ENCODE results near the gene NECTIN1. TPM values are rescaled to one million over a fixed set of nuclear protein-coding genes. Genes with fewer than 3 reads are reported as not detected.

The NECTIN1 gene
- total and polyA plus RNA-seq, 4 donors: 4.7 to 18.3 (median 7.3) TPM

DNA sequence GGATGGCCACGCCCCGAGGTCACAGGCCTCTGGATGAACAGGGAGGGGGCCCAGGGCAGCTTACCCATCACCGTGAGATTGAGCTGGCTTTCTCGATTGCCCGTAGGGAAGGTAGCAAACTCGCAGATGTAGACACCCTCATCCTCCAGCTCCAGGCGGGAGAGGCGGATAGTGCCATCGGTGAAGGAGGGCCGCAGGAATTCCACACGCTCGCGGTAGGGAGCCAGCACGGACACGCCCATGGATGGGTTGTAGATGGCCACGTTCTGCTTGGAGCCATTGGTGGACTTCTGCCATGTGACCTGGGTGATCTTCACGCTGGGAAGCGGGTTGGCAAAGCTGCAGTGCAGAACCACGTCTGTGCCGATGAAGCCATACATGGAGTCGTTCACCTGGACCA is 50.6 kb downstream of the NECTIN1 start:
- no peak for DNase-seq
- no peak overlapping the region for H3K27ac ChIP-seq (ENCODE audit: low read depth in 1 of 2, low read length in 1 of 2)

DNA sequence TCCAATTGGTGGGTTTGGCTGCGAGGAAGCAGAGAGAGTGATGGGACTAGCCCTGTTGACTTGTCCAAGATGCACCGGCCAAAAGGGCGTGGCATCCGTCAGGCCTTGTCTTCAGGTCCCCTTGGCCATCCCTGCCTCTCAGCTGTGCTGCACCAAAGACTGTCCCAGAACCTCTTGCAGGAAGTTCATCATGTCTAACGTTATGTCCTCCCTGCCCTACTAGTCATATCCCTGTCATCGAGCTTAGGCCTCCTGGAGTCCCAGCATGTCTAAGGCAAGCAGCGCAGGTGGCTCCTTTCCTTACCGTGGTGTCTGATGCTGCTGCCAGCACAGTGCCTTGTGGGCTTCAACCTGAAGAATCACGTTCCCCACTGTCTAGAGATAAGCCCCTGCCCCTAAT is 51.2 kb downstream of the NECTIN1 start:
- ATAC-seq (ENCODE audit: insufficient read depth, low FRiP score): no peak
- TF ChIP-seq CTCF (IDR thresholded peaks at IDR 0.05; ENCODE audit: control extremely low read depth, extremely low read depth): no peak

More for the DNA sequence above, 50.6 kb downstream of the NECTIN1 start:
- Histone ChIP-seq H3K9ac (ENCODE audit: insufficient read depth in 1 of 2, low read length in 2 of 2) (no peak overlapping the region), H3K4me3 (no peak overlapping the region), H3K4me1 (ENCODE audit: control insufficient read depth in 5 of 5, insufficient read depth in 5 of 5, low read length in 5 of 5) (peaks cover 0 to 15% (median 11%) of the 10 kb centered on the region in 5 donors), H3K36me3 (ENCODE audit: control insufficient read depth in 4 of 4, insufficient read depth in 4 of 4, low read length in 4 of 4) (peaks cover 0 to 14% (median 5%) of the 10 kb centered on the region in 4 donors), H3K9me3 (ENCODE audit: control insufficient read depth in 4 of 4, insufficient read depth in 3 of 4, low read length in 3 of 4) (peaks cover 0 to 3% (median 0%) of the 10 kb centered on the region in 4 donors), H3K27me3 (ENCODE audit: control insufficient read depth in 3 of 3, insufficient read depth in 3 of 3, low read length in 2 of 3) (no peaks in the 10 kb centered on the region)
- 97% methylated on average over 21 of the region's 21 CpGs for WGBS, 2 donors
- TF ChIP-seq CTCF (IDR thresholded peaks at IDR 0.05; ENCODE audit: control extremely low read depth, extremely low read depth): no peak
- no peak for ATAC-seq (ENCODE audit: insufficient read depth, low FRiP score)

GRCh38 chr11:119676461-119677020 is 52.5 kb downstream of the NECTIN1 start:
- 87 to 90% methylated on average over 10 of the region's 10 CpGs for WGBS, 2 donors

More for the DNA sequence above, 51.2 kb downstream of the NECTIN1 start:
- WGBS, 2 donors: 96 to 97% methylated on average over 9 of the region's 9 CpGs
- Histone ChIP-seq H3K27me3 (ENCODE audit: control insufficient read depth in 3 of 3, insufficient read depth in 3 of 3, low read length in 2 of 3) (no peaks in the 10 kb centered on the region), H3K4me1 (ENCODE audit: control insufficient read depth in 5 of 5, insufficient read depth in 5 of 5, low read length in 5 of 5) (peaks cover 0 to 20% (median 11%) of the 10 kb centered on the region in 5 donors), H3K9me3 (ENCODE audit: control insufficient read depth in 4 of 4, insufficient read depth in 3 of 4, low read length in 3 of 4) (peaks cover 0 to 3% (median 0%) of the 10 kb centered on the region in 4 donors), H3K9ac (ENCODE audit: insufficient read depth in 1 of 2, low read length in 2 of 2) (no peak overlapping the region), H3K27ac (ENCODE audit: low read depth in 1 of 2, low read length in 1 of 2) (no peak overlapping the region), H3K36me3 (ENCODE audit: control insufficient read depth in 4 of 4, insufficient read depth in 4 of 4, low read length in 4 of 4) (peaks cover 0 to 14% (median 6%) of the 10 kb centered on the region in 4 donors), H3K4me3 (no peak overlapping the region)
- no peak for DNase-seq

More at GRCh38 chr11:119676461-119677020, 52.5 kb downstream of the NECTIN1 start:
- H3K27ac ChIP-seq (ENCODE audit: low read depth in 1 of 2, low read length in 1 of 2): no peak overlapping the region
- H3K9ac ChIP-seq (ENCODE audit: insufficient read depth in 1 of 2, low read length in 2 of 2): no peak overlapping the region
- no peak for DNase-seq
- peaks cover 0 to 5% (median 0%) of the 10 kb centered on the region in 4 donors for H3K9me3 ChIP-seq (ENCODE audit: control insufficient read depth in 4 of 4, insufficient read depth in 3 of 4, low read length in 3 of 4)
- H3K4me1 ChIP-seq (ENCODE audit: control insufficient read depth in 5 of 5, insufficient read depth in 5 of 5, low read length in 5 of 5): peaks cover 0 to 33% (median 15%) of the 10 kb centered on the region in 5 donors
- no peak overlapping the region for H3K4me3 ChIP-seq
- no peaks in the 10 kb centered on the region for H3K27me3 ChIP-seq (ENCODE audit: control insufficient read depth in 3 of 3, insufficient read depth in 3 of 3, low read length in 2 of 3)
- TF ChIP-seq CTCF (IDR thresholded peaks at IDR 0.05; ENCODE audit: control extremely low read depth, extremely low read depth): no peak
- ATAC-seq (ENCODE audit: insufficient read depth, low FRiP score): no peak
- H3K36me3 ChIP-seq (ENCODE audit: control insufficient read depth in 4 of 4, insufficient read depth in 4 of 4, low read length in 4 of 4): peaks cover 0 to 14% (median 6%) of the 10 kb centered on the region in 4 donors

Data from lung (tissue), 12 donors.